H9 (cell line): ENCODE results near the gene MME. TPM values are rescaled to one million over a fixed set of nuclear protein-coding genes. Genes with fewer than 3 reads are reported as not detected.

ENCODE experiments used
- DNase-seq: peaks from one replicate; pipeline ENCODE4 v3.0.0-alpha.2; 2017
- H2AFZ ChIP-seq: one replicate; pipeline ENCODE4 v1.6.1; 2013; ENCODE audit warnings: mild to moderate bottlenecking, low read length, control low read depth, moderate library complexity
- H2AK5ac ChIP-seq: 2 replicates; pipeline ENCODE4 v1.6.1; 2013; ENCODE audit warnings: low read length, control low read depth, mixed read lengths; ENCODE audit not compliant: insufficient read length
- H2BK120ac ChIP-seq: one replicate; pipeline ENCODE4 v1.6.1; 2013; ENCODE audit warnings: low read depth, mild to moderate bottlenecking, low read length, control low read depth, inconsistent platforms; ENCODE audit not compliant: poor library complexity, severe bottlenecking
- H2BK12ac ChIP-seq: 2 replicates; pipeline ENCODE4 v1.6.1; 2013; ENCODE audit warnings: low read length, control low read depth, mixed read lengths, low read depth; ENCODE audit not compliant: insufficient read length
- H2BK15ac ChIP-seq: 2 replicates; pipeline ENCODE4 v1.6.1; 2013; ENCODE audit warnings: low read depth, low read length, control low read depth
- H2BK20ac ChIP-seq: one replicate; pipeline ENCODE4 v1.6.1; 2013; ENCODE audit warnings: low read depth, mild to moderate bottlenecking, low read length, control low read depth, inconsistent platforms; ENCODE audit not compliant: poor library complexity, severe bottlenecking
- H2BK5ac ChIP-seq: 2 replicates; pipeline ENCODE4 v1.6.1; 2013; ENCODE audit warnings: low read length, control low read depth, mixed read lengths; ENCODE audit not compliant: insufficient read length
- H3K14ac ChIP-seq: 2 replicates; pipeline ENCODE4 v1.6.1; 2013; ENCODE audit warnings: low read length, control low read depth; ENCODE audit not compliant: insufficient read depth
- H3K18ac ChIP-seq: 2 replicates; pipeline ENCODE4 v1.6.1; 2013; ENCODE audit warnings: low read depth, mild to moderate bottlenecking, mixed read lengths, low read length, control low read depth; ENCODE audit not compliant: insufficient read length
- H3K23ac ChIP-seq: 2 replicates; pipeline ENCODE4 v1.6.1; 2013; ENCODE audit warnings: low read length, control low read depth, mixed read lengths, low read depth; ENCODE audit not compliant: insufficient read length
- H3K23me2 ChIP-seq: 2 replicates; pipeline ENCODE4 v1.6.1; 2013; ENCODE audit warnings: low read depth, mild to moderate bottlenecking, mixed read lengths, low read length, control low read depth; ENCODE audit not compliant: insufficient read length, poor library complexity, severe bottlenecking
- H3K27ac ChIP-seq: 2 replicates; pipeline ENCODE4 v1.5.1; 2013; ENCODE audit warnings: low read length, control low read depth, mixed read lengths, low read depth; ENCODE audit not compliant: insufficient read length
- H3K27me3 ChIP-seq: 2 replicates; pipeline ENCODE4 v1.6.1; 2013; ENCODE audit warnings: low read length, control low read depth, inconsistent platforms; ENCODE audit not compliant: insufficient read depth
- H3K4ac ChIP-seq: 2 replicates; pipeline ENCODE4 v1.6.1; 2013; ENCODE audit warnings: low read depth, mild to moderate bottlenecking, control low read depth, inconsistent platforms, low read length, moderate library complexity
- H3K4me1 ChIP-seq: 2 replicates; pipeline ENCODE4 v1.6.1; 2013; ENCODE audit warnings: low read length, control low read depth, inconsistent platforms; ENCODE audit not compliant: insufficient read depth
- H3K4me2 ChIP-seq: 2 replicates; pipeline ENCODE4 v1.6.1; 2013; ENCODE audit warnings: low read length, control low read depth, mixed read lengths; ENCODE audit not compliant: insufficient read length, insufficient read depth
- H3K56ac ChIP-seq: 2 replicates; pipeline ENCODE4 v1.6.1; 2013; ENCODE audit warnings: low read depth, mild to moderate bottlenecking, mixed read lengths, low read length, control low read depth; ENCODE audit not compliant: insufficient read length
- H3K79me1 ChIP-seq: 2 replicates; pipeline ENCODE4 v1.6.1; 2013; ENCODE audit warnings: low read depth, mild to moderate bottlenecking, moderate library complexity, low read length, control low read depth, inconsistent platforms; ENCODE audit not compliant: insufficient read depth, poor library complexity, severe bottlenecking
- H3K79me2 ChIP-seq: 2 replicates; pipeline ENCODE4 v1.6.1; 2013; ENCODE audit warnings: low read length, control low read depth, inconsistent platforms; ENCODE audit not compliant: insufficient read depth
- H3K9ac ChIP-seq: 2 replicates; pipeline ENCODE4 v1.6.1; 2013; ENCODE audit warnings: low read length, control low read depth, mixed read lengths; ENCODE audit not compliant: insufficient read length; ENCODE audit errors: extremely low read depth
- H3K9me3 ChIP-seq: one replicate; pipeline ENCODE4 v1.6.1; 2013; ENCODE audit warnings: low read depth, low read length, inconsistent platforms; ENCODE audit not compliant: control insufficient read depth
- H3T11ph ChIP-seq: one replicate; pipeline ENCODE4 v1.6.1; 2013; ENCODE audit warnings: mild to moderate bottlenecking, low read length, control low read depth, inconsistent platforms
- H4K20me1 ChIP-seq: one replicate; pipeline ENCODE4 v1.6.1; 2013; ENCODE audit not compliant: control insufficient read depth, insufficient read length, insufficient read depth
- H4K5ac ChIP-seq: 2 replicates; pipeline ENCODE4 v1.6.1; 2013; ENCODE audit warnings: low read depth, mild to moderate bottlenecking, mixed read lengths, low read length, control low read depth; ENCODE audit not compliant: insufficient read length
- H4K8ac ChIP-seq: replicated peaks from 2 replicates; pipeline ENCODE4 v1.6.1; 2013; ENCODE audit warnings: low read length, control low read depth, mixed read lengths, low read depth; ENCODE audit not compliant: insufficient read length
- H4K91ac ChIP-seq: 2 replicates; pipeline ENCODE4 v1.6.1; 2013; ENCODE audit warnings: low read depth, mild to moderate bottlenecking, moderate library complexity, mixed read lengths, low read length, control low read depth; ENCODE audit not compliant: insufficient read length
- H3K27ac Mint-ChIP-seq, 3 experiments: 2 replicates in 2 of 3; 3 replicates in 1 of 3; pipeline ENCODE4 v1.8.0; 2020 to 2021; ENCODE audit warnings: mixed read lengths in 3 of 3, mild to moderate bottlenecking in 1 of 3, moderate library complexity in 1 of 3
- H3K27me3 Mint-ChIP-seq: 2 replicates; pipeline ENCODE4 v1.8.0; 2021; ENCODE audit warnings: low read depth, mild to moderate bottlenecking, moderate library complexity, mixed read lengths
- H3K36me3 Mint-ChIP-seq, 3 experiments: 2 replicates in 2 of 3; 3 replicates in 1 of 3; pipeline ENCODE4 v1.8.0; 2020 to 2021; ENCODE audit warnings: low read depth in 3 of 3, mixed read lengths in 3 of 3; ENCODE audit not compliant: insufficient read depth in 1 of 3
- H3K4me1 Mint-ChIP-seq, 2 experiments: 2 replicates each; pipeline ENCODE4 v1.8.0; 2020; ENCODE audit warnings: mixed read lengths in 2 of 2
- H3K4me3 Mint-ChIP-seq, 2 experiments: 2 replicates in 1 of 2; 3 replicates in 1 of 2; pipeline ENCODE4 v1.8.0; 2020 to 2021; ENCODE audit warnings: mild to moderate bottlenecking in 2 of 2, mixed read lengths in 2 of 2, moderate library complexity in 1 of 2
- H3K9me3 Mint-ChIP-seq, 2 experiments: 2 replicates in 1 of 2; 3 replicates in 1 of 2; pipeline ENCODE4 v1.8.0; 2020; ENCODE audit warnings: mild to moderate bottlenecking in 2 of 2, mixed read lengths in 2 of 2, moderate library complexity in 1 of 2
- CTCF ChIP-seq: fragments of 200-600 bp; sonication (generic); conservative IDR thresholded peaks from 3 replicates; pipeline ENCODE4 v1.8.0; 2021; ENCODE audit warnings: antibody characterized with exemption, mild to moderate bottlenecking
- WGBS: extraction: QIAGEN DNeasy Blood & Tissue Kit; methylation state at CpG from one replicate; pipeline ENCODE4 v1.1.7; 2013; ENCODE audit warnings: missing lambda C conversion rate, low lambda C conversion rate, mixed read lengths; ENCODE audit not compliant: insufficient read length; ENCODE audit errors: extremely low coverage; 5-methylcytosine and 5-hydroxymethylcytosine counted together
- total RNA-seq: library from RNA; stranded (reverse); gene quantifications from 2 replicates; pipeline ENCODE4 v1.2.1, GENCODE V29; 2021

MME gene
- total RNA-seq, 1 experiment from 2014 or later, result 16.4 TPM

- no peak overlapping the region for H3K9ac ChIP-seq
- H3K4me3 Mint-ChIP-seq, result no peak overlapping the region
- no peak overlapping the region for H3K14ac ChIP-seq
- H3K23me2 ChIP-seq, result no peaks in the 10 kb centered on the region
- H4K20me1 ChIP-seq, result no peaks in the 10 kb centered on the region
- H3K56ac ChIP-seq, result no peak overlapping the region
- no peak overlapping the region for H3K27ac Mint-ChIP-seq
- H2BK5ac ChIP-seq, result no peak overlapping the region
- no peak overlapping the region for H2AK5ac ChIP-seq
- no peak overlapping the region for H3K4ac ChIP-seq
- H2BK12ac ChIP-seq, result no peak overlapping the region
- no CpG with 5 or more reads among the region's 9 CpGs for WGBS
- no peaks in the 10 kb centered on the region for H3K79me2 ChIP-seq
- H3K9me3 ChIP-seq, result no peaks in the 10 kb centered on the region
- H3K36me3 Mint-ChIP-seq, result no peaks in the 10 kb centered on the region
- H3K9me3 Mint-ChIP-seq, result no peaks in the 10 kb centered on the region
- H2BK120ac ChIP-seq, result no peak overlapping the region
- no peaks in the 10 kb centered on the region for H3K27me3 ChIP-seq
- H3K18ac ChIP-seq, result no peak overlapping the region
- H2BK15ac ChIP-seq, result no peak overlapping the region
- no peaks in the 10 kb centered on the region for H3K4me1 ChIP-seq
- H3K23ac ChIP-seq, result no peak overlapping the region
- H3K27ac ChIP-seq, result no peak overlapping the region
- H3T11ph ChIP-seq, result no peak overlapping the region
- TF ChIP-seq CTCF, result no peak
- H3K79me1 ChIP-seq, result no peaks in the 10 kb centered on the region
- no peaks in the 10 kb centered on the region for H3K27me3 Mint-ChIP-seq
- no peak overlapping the region for H2AFZ ChIP-seq
- H3K4me1 Mint-ChIP-seq, result no peaks in the 10 kb centered on the region
- no peak overlapping the region for H4K91ac ChIP-seq
- H2BK20ac ChIP-seq, result no peak overlapping the region
- H4K5ac ChIP-seq, result no peak overlapping the region
- H4K8ac ChIP-seq, result no peak overlapping the region
- no peak overlapping the region for H3K4me2 ChIP-seq
- no peak for DNase-seq
Observed at GRCh38 chr3:155158346-155159037, 78.4 kb downstream of the MME start.
